PC-3 (cell line): ENCODE results near the gene LHX5. TPM values are rescaled to one million over a fixed set of nuclear protein-coding genes. Genes with fewer than 3 reads are reported as not detected.

ENCODE experiments used
- ATAC-seq: fragments of 200-7000 bp; cut with Tn5 transposase; 2 replicates; pipeline ENCODE4 v1.9.1; 2020; ENCODE audit warnings: mild to moderate bottlenecking, moderate library complexity
- BruUV-seq: library from RNA; stranded (reverse); fragments of 400-500 nt; replicated peaks from 2 replicates; lab custom pipeline; 2021; lab: Mats Ljungman, UMichigan
- CTCF ChIA-PET: fragments of 300-600 bp; sonication (Branson Sonifier 250); formaldehyde crosslinking; loops from one replicate; lab custom pipeline; 2022; ENCODE audit warnings: antibody characterized with exemption; lab: Charles Lee
- POLR2A ChIA-PET: fragments of 300-600 bp; sonication (Branson Sonifier 250); formaldehyde crosslinking; loops from one replicate; lab custom pipeline; 2022; ENCODE audit warnings: antibody characterized with exemption; ENCODE audit not compliant: unreplicated experiment; lab: Charles Lee
- DNase-seq: peaks from one replicate; pipeline ENCODE4 v3.0.0-alpha.2; 2015
- H2AFZ ChIP-seq: fragments of 300-600 bp; sonication (generic); 2 replicates; pipeline ENCODE4 v1.6.0; 2016; ENCODE audit warnings: antibody characterized with exemption, low read length
- H3F3A ChIP-seq: fragments of 300-600 bp; sonication (generic); one replicate; pipeline ENCODE4 v1.6.0; 2017; ENCODE audit warnings: antibody characterized with exemption, low read length, control low read depth, mild to moderate bottlenecking; ENCODE audit not compliant: unreplicated experiment
- H3K27ac ChIP-seq: fragments of 300-600 bp; sonication (generic); 2 replicates; pipeline ENCODE4 v1.5.1; 2016; ENCODE audit warnings: mild to moderate bottlenecking, low read length
- H3K27me3 ChIP-seq: fragments of 300-600 bp; sonication (generic); 2 replicates; pipeline ENCODE4 v1.6.1; 2016; ENCODE audit warnings: low read length, mixed read lengths
- H3K36me3 ChIP-seq: fragments of 300-600 bp; sonication (generic); 2 replicates; pipeline ENCODE4 v1.6.1; 2016; ENCODE audit warnings: low read depth, mixed run types, low read length, mixed read lengths
- H3K4me1 ChIP-seq: fragments of 300-600 bp; sonication (generic); 2 replicates; pipeline ENCODE4 v1.5.1; 2016; ENCODE audit warnings: low read length; ENCODE audit not compliant: insufficient read depth
- H3K4me2 ChIP-seq: fragments of 300-600 bp; sonication (generic); 2 replicates; pipeline ENCODE4 v1.6.0; 2016; ENCODE audit warnings: low read length
- H3K4me3 ChIP-seq: fragments of 300-600 bp; sonication (generic); 2 replicates; pipeline ENCODE4 v1.5.1; 2016; ENCODE audit warnings: mild to moderate bottlenecking, low read length, mixed read lengths
- H3K79me2 ChIP-seq: fragments of 300-600 bp; sonication (generic); 2 replicates; pipeline ENCODE4 v1.6.1; 2017; ENCODE audit warnings: low read length, mixed read lengths
- H3K9ac ChIP-seq: fragments of 300-600 bp; sonication (generic); 2 replicates; pipeline ENCODE4 v1.6.0; 2016; ENCODE audit warnings: mild to moderate bottlenecking, low read length
- H3K9me2 ChIP-seq: fragments of 300-600 bp; sonication (generic); replicated peaks from 2 replicates; pipeline ENCODE4 v1.6.1; 2016; ENCODE audit warnings: mixed run types, low read length, mixed read lengths
- H3K9me3 ChIP-seq: fragments of 300-600 bp; sonication (generic); 2 replicates; pipeline ENCODE4 v1.6.1; 2016; ENCODE audit warnings: low read length, mixed read lengths
- H4K20me1 ChIP-seq: fragments of 300-600 bp; sonication (generic); 2 replicates; pipeline ENCODE4 v1.6.1; 2016; ENCODE audit warnings: low read length, mixed read lengths
- EZH2 ChIP-seq: fragments of 300-600 bp; sonication (generic); IDR thresholded peaks from one replicate; pipeline ENCODE4 v1.6.1; 2017; ENCODE audit warnings: antibody characterized with exemption, mild to moderate bottlenecking, low read length; ENCODE audit not compliant: unreplicated experiment
- EZH2phosphoT487 ChIP-seq: fragments of 300-600 bp; sonication (generic); IDR thresholded peaks from 2 replicates; pipeline ENCODE4 v1.6.1; 2018; ENCODE audit warnings: mild to moderate bottlenecking, antibody characterized with exemption, low read length, borderline replicate concordance
- intact Hi-C: fragments of 100-400 bp; cut with micrococcal nuclease; formaldehyde crosslinking; loops from 2 replicates; pipeline ENCODE4 v1.9.0; 2023
- total RNA-seq: library from RNA; depleted of rRNA; stranded (reverse); fragments of >200 nt; gene quantifications from 2 replicates; pipeline ENCODE4 v1.2.3, GENCODE V29; 2014
- TF ChIP-seq, protein P1 (sequence below): fragments of 300-600 bp; sonication (generic); conservative IDR thresholded peaks from 2 replicates; pipeline ENCODE4 v1.5.1; 2017; ENCODE audit warnings: antibody characterized with exemption, low read depth, mild to moderate bottlenecking, low read length

LHX5 gene
- total RNA-seq, 1 experiment from 2014 or later: 0.26 TPM

DNA sequence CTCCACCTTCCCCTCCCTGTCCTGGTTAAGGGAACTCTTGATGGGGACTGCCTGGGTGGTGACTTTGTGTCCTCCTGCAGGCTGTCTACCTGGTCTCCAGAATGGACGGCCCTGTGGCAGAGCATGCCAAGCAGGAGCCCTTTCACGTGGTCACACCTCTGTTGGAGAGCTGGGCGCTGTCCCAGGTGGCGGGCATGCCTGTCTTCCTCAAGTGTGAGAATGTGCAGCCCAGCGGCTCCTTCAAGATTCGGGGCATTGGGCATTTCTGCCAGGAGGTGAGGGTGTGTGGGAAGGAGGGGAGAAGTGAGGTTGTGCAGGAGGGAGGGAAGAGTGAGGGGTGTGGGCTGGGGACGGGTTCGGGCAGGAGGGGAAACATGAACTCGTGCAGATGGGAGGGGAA, 43.8 kb downstream of the LHX5 start:
- no peaks in the 10 kb centered on the region for H3K9me3 ChIP-seq
- no peaks in the 10 kb centered on the region for H3K9me2 ChIP-seq
- DNase-seq (no peak), ATAC-seq (no peak)
- no peaks in the 10 kb centered on the region for H3F3A ChIP-seq
- no peaks in the 10 kb centered on the region for H3K27me3 ChIP-seq
- ChIA-PET CTCF (no interaction called here), POLR2A (no interaction called here)
- H3K79me2 ChIP-seq: peaks cover 9% of the 10 kb centered on the region
- H3K36me3 ChIP-seq: no peaks in the 10 kb centered on the region
- H2AFZ ChIP-seq: no peak overlapping the region
- H3K4me3 ChIP-seq: no peak overlapping the region
- TF ChIP-seq EZH2phosphoT487 (no peak), EZH2 (no peak)
- TF ChIP-seq, protein P1, sequence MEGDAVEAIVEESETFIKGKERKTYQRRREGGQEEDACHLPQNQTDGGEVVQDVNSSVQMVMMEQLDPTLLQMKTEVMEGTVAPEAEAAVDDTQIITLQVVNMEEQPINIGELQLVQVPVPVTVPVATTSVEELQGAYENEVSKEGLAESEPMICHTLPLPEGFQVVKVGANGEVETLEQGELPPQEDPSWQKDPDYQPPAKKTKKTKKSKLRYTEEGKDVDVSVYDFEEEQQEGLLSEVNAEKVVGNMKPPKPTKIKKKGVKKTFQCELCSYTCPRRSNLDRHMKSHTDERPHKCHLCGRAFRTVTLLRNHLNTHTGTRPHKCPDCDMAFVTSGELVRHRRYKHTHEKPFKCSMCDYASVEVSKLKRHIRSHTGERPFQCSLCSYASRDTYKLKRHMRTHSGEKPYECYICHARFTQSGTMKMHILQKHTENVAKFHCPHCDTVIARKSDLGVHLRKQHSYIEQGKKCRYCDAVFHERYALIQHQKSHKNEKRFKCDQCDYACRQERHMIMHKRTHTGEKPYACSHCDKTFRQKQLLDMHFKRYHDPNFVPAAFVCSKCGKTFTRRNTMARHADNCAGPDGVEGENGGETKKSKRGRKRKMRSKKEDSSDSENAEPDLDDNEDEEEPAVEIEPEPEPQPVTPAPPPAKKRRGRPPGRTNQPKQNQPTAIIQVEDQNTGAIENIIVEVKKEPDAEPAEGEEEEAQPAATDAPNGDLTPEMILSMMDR: no peak
- no peak overlapping the region for H3K27ac ChIP-seq
- H3K4me1 ChIP-seq: peaks cover 8% of the 10 kb centered on the region
- no peaks in the 10 kb centered on the region for H4K20me1 ChIP-seq
- intact Hi-C loops: no loop called here
- no peak overlapping the region for H3K4me2 ChIP-seq
- no peak overlapping the region for H3K9ac ChIP-seq
- no TSS peak for BruUV-seq

GRCh38 chr12:113425960-113426453, 45.7 kb downstream of the LHX5 start:
- POLR2A ChIA-PET: no interaction called here
- no peak for ATAC-seq
- no TSS peak for BruUV-seq

More at GRCh38 chr12:113425960-113426453, 45.7 kb downstream of the LHX5 start:
- peaks cover 15% of the 10 kb centered on the region for H3K79me2 ChIP-seq
- no peak overlapping the region for H2AFZ ChIP-seq
- no peaks in the 10 kb centered on the region for H3F3A ChIP-seq
- H3K36me3 ChIP-seq: no peaks in the 10 kb centered on the region
- CTCF ChIA-PET: interaction anchor here (0.5 to 0.6 kb wide), 7 partner anchors 72 to 433 kb away, joined by 3 to 12 read pairs (median 5); partner anchors contain the start of gene SLC8B1
- H3K4me3 ChIP-seq: no peak overlapping the region
- H3K9me2 ChIP-seq: no peaks in the 10 kb centered on the region
- TF ChIP-seq EZH2 (no peak), EZH2phosphoT487 (no peak)
- TF ChIP-seq, protein P1: no peak
- DNase-seq: no peak
- no peaks in the 10 kb centered on the region for H3K27me3 ChIP-seq
- no peaks in the 10 kb centered on the region for H4K20me1 ChIP-seq
- H3K4me2 ChIP-seq: no peak overlapping the region
- peaks cover 22% of the 10 kb centered on the region for H3K4me1 ChIP-seq
- intact Hi-C loops: no loop called here
- H3K9ac ChIP-seq: no peak overlapping the region
- H3K9me3 ChIP-seq: no peaks in the 10 kb centered on the region
- H3K27ac ChIP-seq: no peak overlapping the region
